Measurements from ENCODE around the gene SALL4. TPM values are rescaled to one million over a fixed set of nuclear protein-coding genes. Genes with fewer than 3 reads are reported as not detected.
"Not testable (repeated sequence)": the region's sequence is repeated elsewhere in the genome, so short reads cannot be mapped to it uniquely, and the experiment has no call there.

Gene SALL4
- total and polyA plus RNA-seq, 2 of the 8 experiments (the other 6 are each of a cell fraction or from before 2014, with no cell fraction given), result 108 to 235 TPM

- H3K9me3 ChIP-seq (ENCODE audit: insufficient read depth in 2 of 2, low read depth in 1 of 2, low read length in 1 of 2); H3K14ac ChIP-seq (ENCODE audit: insufficient read length); H2BK120ac ChIP-seq (replicated peaks; ENCODE audit: low read depth, low read length); H2BK20ac ChIP-seq (ENCODE audit: low read length); H2BK12ac ChIP-seq (ENCODE audit: low read depth, low read length); H3K9ac ChIP-seq (replicated peaks in 1 of 4; ENCODE audit: extremely low read depth in 1 of 4, low read depth in 3 of 4, low read length in 3 of 4); DNase-seq (ENCODE audit: low read depth in 1 of 2, low spot score in 2 of 2); H3K4ac ChIP-seq (replicated peaks; ENCODE audit: insufficient read length, low read depth, low read length); H4K8ac ChIP-seq (ENCODE audit: extremely low read depth, insufficient read depth, low read length); H3K27ac ChIP-seq (ENCODE audit: low read depth, low read length); H3K27me3 ChIP-seq (replicated peaks in 1 of 4; ENCODE audit: control insufficient read depth in 3 of 4, extremely low read depth in 1 of 4, insufficient read depth in 3 of 4, low read length in 3 of 4); H3K4me3 ChIP-seq (ENCODE audit: extremely low read depth in 1 of 4, insufficient read depth in 2 of 4, low read depth in 3 of 4, low read length in 4 of 4); H3K79me2 ChIP-seq (ENCODE audit: control insufficient read depth in 1 of 2, insufficient read depth in 2 of 2, low read length in 2 of 2); H2AK5ac ChIP-seq (ENCODE audit: low read depth, low read length); POLR2A ChIA-PET (ENCODE audit: partially characterized antibody); H3K36me3 ChIP-seq (ENCODE audit: control insufficient read depth in 2 of 4, insufficient read depth in 4 of 4, low read length in 3 of 4); H3K79me1 ChIP-seq (ENCODE audit: low read depth, low read length); H4K91ac ChIP-seq (replicated peaks; ENCODE audit: insufficient read length, low read length); H3K18ac ChIP-seq (ENCODE audit: extremely low read depth, low read length); H2BK5ac ChIP-seq (ENCODE audit: low read depth, low read length); H3K23me2 ChIP-seq (ENCODE audit: low read depth, low read length); H2AFZ ChIP-seq (ENCODE audit: low read length); H2BK15ac ChIP-seq (ENCODE audit: low read length); H3K23ac ChIP-seq (ENCODE audit: insufficient read length); H3K4me1 ChIP-seq (replicated peaks in 1 of 4; ENCODE audit: control insufficient read depth in 3 of 4, insufficient read depth in 4 of 4, low read length in 3 of 4); H3K4me2 ChIP-seq (ENCODE audit: insufficient read depth in 1 of 2, low read depth in 2 of 2, low read length in 2 of 2); FAIRE-seq; H4K20me1 ChIP-seq (replicated peaks in 1 of 2; ENCODE audit: control insufficient read depth in 1 of 2, insufficient read depth in 2 of 2, low read length in 2 of 2); H3K56ac ChIP-seq (replicated peaks; ENCODE audit: insufficient read length, low read depth, low read length); H4K5ac ChIP-seq (ENCODE audit: insufficient read length, low read depth, low read length): not testable (repeated sequence)
- WGBS, 2 experiments (ENCODE audit: extremely low coverage in 1 of 2, insufficient coverage in 1 of 2, insufficient read length in 1 of 2, insufficient replicate concordance in 2 of 2, low coverage in 1 of 2, low lambda C conversion rate in 2 of 2, missing lambda C conversion rate in 1 of 2), result 93% methylated on average over 8 of the region's 8 CpGs; no CpG with 5 or more reads in 1 of the 2 experiments
- CTCF ChIA-PET (ENCODE audit: partially characterized antibody), result interaction anchor here (0.6 kb wide), 1 partner anchor 1742 kb away, joined by 3 read pairs; no protein-coding TSS in a partner anchor
Observed at GRCh38 chr20:51753220-51753619, 49.1 kb downstream of the SALL4 start.
